HG03469 (cell line): ENCODE measurements around the gene CARD11.
"Not testable (repeated sequence)": the region's sequence is repeated elsewhere in the genome, so short reads cannot be mapped to it uniquely, and the experiment has no call there.

Experiments used
- ATAC-seq: cut with Tn5 transposase; IDR thresholded peaks from one replicate; pipeline ENCODE4 v1.9.1; 2021; ENCODE audit warnings: mild to moderate bottlenecking, moderate library complexity, moderate number of reproducible peaks; ENCODE audit not compliant: unreplicated experiment

CARD11 gene

DNA sequence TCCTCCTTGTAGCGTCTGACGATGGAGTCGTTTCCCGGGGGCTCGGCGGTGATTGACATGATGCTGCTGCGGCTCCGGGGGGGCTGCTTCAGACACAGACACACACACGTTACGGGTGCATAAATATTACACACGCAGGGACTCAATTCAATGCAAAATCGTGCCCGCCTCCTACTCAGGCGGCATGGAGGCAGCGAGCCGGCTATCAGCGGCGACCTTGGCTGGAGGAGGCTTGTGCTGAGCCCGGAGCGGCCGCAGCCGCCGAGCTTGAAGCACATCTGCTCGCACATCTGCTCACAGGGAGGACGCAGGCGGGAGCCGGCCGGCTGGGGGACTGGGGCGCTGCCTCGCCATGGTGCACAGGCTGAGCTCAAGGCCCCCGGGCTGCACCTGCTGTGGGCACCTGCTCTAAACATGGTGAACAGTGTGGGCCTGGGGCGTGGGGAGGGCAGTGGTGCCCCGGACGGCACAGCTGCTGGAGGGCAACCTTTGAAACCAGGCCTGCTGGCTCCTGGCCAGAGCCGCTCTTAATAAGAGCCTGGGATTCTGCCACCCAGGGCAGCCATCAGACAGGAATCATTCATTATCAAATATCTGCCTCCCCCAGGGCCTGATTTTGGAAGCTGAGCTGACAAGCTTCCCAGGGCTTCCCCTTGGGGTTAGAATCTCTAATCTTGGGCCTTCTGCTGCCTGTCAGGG lies 114.9 kb downstream of the CARD11 start:
- no peak for ATAC-seq

GRCh38 chr7:2928256-2928612 lies 115.4 kb downstream of the CARD11 start:
- ATAC-seq, result no peak

DNA sequence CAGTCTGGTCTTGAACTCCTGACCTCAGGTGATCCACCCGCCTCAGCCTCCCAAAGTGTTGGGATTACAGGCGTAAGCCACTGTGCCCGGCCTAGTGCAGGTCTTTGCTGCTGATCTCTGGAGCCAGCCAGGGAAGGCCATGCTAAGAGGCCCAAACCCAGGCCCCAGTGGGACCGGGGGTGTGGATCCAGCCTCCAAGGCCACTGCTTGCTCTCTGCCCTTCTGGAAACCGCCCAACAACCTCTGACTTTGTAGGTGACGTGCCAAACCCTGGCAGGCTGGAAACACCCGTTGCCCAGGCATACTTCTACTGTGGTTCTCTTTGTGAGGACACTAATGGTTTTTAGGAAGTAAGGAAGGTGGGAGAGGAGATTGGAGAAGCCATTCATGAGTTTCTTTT lies 116.1 kb downstream of the CARD11 start:
- ATAC-seq, result no peak

GRCh38 chr7:2926896-2927405 lies 116.7 kb downstream of the CARD11 start:
- ATAC-seq, result no peak

DNA sequence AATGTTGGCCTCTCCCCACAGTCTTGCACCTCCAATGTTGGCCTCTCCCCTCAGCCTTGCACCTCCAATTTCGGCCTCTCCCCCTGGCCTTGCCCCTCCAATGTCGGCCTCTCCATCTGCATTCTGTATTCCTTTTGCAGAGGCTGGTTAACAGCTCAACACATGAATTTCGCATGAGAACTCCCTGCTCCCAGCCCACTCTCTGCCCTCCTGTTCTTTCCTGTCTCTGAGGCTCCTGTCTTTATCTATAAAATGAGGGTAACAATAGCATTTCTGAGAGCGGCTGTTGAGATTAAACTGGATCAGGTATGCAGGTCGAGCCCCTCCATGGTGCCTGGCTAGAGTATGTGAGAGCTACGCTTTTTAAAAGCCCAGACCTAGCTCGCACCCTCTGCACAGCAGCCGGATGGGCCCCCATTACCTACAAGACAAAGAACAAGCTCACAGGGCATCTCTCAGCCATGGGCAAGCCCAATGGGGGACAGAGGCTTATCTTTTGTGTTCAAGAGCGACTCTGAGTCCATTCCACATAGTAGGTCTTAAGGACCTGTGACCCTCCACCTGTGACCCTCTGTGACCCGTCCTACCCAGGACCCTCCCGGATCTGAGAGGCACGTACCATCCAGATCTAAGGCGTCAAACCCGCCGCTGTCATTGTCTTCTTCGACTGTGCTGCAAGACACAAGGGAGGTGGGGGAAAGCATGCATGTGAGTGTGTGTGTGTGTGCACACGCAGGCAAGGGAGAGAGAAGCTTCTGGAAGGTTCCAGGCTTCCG lies 117.4 kb downstream of the CARD11 start:
- ATAC-seq, result no peak

- no peak for ATAC-seq
Observed at GRCh38 chr7:2924866-2925840, 118.5 kb downstream of the CARD11 start.

DNA sequence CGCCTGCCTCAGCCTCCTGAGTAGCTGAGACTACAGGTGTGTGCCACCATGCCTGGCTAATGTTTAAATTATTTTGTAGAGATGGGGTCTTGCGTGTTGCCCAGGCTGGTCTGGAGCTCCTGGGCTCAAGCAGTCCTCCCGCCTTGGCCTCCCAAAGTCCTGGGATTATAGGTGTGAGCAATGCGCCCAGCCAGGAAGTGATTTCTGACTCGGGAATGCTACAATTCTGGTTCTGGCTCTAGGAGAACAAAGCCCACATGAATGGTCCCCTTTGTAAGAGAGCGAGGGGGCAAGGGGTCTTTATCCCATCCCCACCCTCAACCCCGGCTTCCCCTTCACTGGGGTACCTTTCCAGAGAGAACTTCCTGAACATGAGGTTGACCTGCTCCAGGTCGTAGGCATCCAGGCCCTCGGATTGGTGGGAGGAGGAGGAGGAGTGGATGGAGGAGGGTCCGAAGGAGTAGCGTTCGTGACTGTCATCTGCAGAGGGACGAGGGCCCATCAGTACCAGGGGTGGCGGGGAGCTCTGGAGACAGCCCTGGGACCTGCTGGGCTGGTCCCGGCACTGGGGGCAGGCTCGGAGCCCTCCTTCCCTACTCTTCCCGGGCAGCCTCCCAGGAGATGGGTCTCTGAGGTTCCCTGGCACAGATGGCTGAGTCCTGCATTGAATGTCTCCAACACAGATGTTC lies 119.6 kb downstream of the CARD11 start:
- no peak for ATAC-seq

GRCh38 chr7:2923291-2923781 lies 120.3 kb downstream of the CARD11 start:
- no peak for ATAC-seq

DNA sequence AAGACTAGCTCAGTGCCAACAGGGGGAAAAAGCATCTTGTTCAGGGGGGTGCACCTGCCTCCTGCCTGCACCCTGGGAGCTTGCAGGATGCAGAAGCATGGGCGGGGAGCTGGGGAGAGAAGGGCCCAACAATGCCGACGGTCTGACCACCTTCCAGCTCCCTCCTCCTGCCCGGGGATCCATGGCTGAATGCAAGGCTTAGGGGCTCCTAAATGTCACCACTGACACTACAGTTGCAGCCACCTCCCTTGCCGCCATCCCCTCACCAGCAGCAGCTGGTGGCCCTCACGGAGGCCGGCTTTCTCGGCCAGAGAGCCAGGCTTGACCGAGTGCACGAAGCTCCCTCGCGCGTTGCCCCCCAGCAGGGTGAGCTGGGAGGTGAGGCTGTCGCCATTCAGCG lies 120.8 kb downstream of the CARD11 start:
- ATAC-seq, result no peak

DNA sequence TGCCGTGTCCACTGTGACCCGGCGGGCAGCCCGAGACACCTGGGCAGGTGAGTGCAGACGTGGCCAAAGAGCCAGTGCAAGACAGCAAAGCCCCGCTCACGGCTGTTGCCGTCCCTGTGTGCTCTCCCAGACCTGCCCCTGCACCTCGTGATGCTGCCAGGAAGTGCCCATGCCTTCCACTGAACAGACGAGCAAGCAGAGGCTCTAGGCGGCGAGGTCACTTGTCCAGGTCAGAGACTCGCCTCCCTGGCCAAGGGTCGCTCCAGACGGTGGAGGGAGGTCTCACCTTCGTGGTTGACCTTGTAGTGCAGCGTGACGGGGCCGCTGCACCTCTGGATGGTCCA lies 121.3 kb downstream of the CARD11 start:
- ATAC-seq, result no peak

DNA sequence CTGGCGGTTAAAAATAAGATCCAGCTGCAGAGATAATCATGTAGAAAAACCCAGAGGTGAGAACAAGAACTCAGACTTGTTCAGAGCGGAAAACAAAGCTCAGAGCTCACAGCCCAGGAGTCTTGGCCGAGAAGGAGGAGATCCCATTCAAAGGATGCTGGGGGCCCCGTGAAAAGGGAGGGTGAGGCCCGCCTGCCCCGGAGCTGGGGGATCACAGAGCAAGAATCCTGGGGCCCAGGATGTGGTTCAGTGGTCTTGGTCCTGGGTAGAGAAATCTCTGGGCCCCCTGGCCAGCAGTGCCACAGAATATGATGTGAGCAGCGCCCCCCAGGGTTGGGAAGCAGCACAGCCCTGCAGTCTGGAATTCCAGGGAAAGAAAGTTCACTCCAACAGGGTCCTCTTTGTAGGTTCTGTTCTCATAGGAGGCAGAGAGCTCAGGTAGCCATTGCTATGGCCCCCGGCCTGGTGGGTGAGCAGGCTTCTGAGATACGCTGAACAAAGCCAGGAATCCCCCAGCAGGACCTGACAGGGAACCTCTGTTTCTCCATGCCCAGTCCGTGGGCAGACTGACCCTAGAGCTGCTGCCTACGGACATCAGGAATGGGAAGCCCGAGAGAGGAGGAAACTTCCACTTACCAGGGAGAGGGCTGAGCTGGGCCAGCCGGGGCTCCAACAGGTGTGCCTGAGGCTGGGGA lies 121.9 kb downstream of the CARD11 start:
- ATAC-seq, result no peak

DNA sequence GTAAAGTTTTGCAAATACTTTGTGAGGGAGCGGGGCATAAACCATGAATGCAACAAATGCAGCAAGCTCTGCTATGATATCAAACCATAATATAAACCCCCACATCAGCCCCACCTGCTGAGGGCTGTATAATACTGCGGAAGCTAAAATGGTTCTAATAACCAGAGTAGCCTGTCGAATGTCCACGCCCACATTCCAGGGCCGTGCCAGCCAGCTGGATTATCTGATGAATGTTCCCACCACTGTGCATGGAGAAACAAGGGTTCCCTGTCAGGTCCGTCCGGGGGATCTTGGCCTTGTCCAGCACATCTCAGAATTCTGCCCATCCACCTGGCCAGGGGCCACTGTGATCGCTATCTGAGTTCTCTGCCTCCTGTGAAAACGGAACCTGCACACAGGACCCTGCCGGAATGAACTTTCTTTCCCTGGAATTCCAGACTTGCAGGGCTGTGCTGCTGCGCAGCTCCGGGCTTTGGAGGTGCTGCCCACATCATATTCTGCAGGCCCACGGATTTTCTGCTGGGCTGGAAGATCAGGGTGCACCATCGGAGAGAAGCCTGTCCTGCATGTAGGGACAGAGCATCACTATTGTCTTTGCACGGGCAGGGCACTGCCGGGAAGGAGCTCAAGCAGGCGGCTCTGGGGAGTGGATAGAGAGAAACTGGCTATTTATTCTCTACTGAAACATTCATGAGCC lies 122.6 kb downstream of the CARD11 start:
- ATAC-seq, result no peak

DNA sequence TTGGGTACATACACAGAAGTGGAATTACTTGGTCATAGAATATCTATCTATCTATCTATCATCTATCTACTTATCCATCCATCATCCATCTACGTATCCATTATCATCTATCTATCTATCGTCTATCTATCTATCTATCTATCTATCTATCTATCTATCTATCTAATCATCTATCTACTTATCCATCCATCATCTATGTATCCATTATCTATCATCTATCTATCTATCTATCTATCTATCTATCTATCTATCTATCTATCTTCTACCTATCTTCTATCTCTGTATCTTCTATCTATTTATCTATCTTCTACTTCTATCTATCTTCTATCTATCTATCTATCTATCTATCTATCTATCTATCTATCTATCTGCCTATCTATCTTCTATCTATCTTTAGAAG lies 123.2 kb downstream of the CARD11 start:
- ATAC-seq, result not testable (repeated sequence)

DNA sequence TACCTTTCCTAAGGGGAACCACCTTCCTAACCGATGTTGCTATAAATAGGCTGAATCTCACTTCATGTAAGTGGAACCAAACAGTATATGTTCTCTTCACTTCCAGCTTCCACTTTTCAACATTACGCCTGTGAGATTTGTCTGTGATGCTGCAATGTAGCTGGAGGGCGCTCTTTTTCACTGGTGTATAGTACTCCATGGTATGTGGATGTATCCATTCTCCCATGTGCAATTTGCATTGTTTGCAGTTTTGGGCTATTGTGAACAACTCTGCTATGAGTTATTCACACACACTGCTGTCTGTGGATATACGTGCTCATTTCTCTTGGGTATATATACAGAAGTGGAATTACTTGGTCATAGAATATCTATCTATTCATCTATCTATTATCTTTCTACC lies 123.6 kb downstream of the CARD11 start:
- no peak for ATAC-seq

GRCh38 chr7:2919256-2919655 lies 124.4 kb downstream of the CARD11 start:
- ATAC-seq, result no peak

DNA sequence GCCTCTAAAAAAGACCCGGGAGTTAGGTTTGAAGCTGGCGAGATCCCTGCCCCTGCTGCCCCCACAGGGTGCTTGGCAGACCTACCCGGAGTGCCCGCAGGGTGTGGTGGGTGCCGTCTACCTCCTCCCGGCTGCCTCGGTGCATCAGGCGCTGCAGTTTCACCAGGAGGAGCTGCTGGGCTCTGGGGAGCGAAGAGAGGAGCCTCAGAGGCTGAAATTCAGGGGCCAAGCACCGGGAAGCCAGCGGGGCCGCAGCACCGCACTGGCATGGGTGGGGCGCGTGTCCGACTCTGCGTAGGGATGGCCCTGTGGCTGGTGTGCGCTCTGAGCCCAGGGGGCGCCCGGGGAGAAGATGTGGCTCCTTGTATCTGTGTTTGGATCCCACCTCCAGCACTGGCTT lies 125.3 kb downstream of the CARD11 start:
- ATAC-seq, result no peak

- no peak for ATAC-seq
Observed at GRCh38 chr7:2915023-2915422, 128.6 kb downstream of the CARD11 start.

- ATAC-seq, result no peak
Observed at GRCh38 chr7:2913760-2914387, 129.8 kb downstream of the CARD11 start.
